ENCODE measurements around the gene CEP131.

The CEP131 gene

DNA sequence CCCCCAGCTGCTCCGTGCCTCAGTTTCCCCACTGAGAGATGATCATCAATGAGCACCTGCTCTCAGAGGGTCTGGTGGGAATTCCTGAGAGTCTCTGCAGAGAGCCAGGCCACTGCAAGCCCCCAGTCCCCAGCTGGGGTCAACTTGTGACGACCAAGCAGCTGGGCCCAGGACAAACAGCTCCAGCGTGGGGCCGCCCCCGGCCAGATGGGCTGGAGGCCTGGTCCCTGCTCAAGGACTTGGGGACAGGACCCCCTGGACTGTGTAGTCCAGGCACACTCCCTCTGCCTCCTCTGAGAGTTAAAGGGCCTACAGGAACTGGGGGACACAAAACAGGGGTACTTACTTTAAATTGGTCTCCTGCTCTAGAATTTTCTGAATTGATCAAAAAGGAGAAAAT lies 40.2 kb downstream of the CEP131 start:
- no peak overlapping the region for H3K4me2 ChIP-seq (ENCODE audit: low read length)
- no peaks in the 10 kb centered on the region for H3K27me3 ChIP-seq (ENCODE audit: control insufficient read depth, insufficient read depth, low read length)
- TF ChIP-seq, protein P1, sequence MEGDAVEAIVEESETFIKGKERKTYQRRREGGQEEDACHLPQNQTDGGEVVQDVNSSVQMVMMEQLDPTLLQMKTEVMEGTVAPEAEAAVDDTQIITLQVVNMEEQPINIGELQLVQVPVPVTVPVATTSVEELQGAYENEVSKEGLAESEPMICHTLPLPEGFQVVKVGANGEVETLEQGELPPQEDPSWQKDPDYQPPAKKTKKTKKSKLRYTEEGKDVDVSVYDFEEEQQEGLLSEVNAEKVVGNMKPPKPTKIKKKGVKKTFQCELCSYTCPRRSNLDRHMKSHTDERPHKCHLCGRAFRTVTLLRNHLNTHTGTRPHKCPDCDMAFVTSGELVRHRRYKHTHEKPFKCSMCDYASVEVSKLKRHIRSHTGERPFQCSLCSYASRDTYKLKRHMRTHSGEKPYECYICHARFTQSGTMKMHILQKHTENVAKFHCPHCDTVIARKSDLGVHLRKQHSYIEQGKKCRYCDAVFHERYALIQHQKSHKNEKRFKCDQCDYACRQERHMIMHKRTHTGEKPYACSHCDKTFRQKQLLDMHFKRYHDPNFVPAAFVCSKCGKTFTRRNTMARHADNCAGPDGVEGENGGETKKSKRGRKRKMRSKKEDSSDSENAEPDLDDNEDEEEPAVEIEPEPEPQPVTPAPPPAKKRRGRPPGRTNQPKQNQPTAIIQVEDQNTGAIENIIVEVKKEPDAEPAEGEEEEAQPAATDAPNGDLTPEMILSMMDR (IDR thresholded peaks at IDR 0.05) = no peak

DNA sequence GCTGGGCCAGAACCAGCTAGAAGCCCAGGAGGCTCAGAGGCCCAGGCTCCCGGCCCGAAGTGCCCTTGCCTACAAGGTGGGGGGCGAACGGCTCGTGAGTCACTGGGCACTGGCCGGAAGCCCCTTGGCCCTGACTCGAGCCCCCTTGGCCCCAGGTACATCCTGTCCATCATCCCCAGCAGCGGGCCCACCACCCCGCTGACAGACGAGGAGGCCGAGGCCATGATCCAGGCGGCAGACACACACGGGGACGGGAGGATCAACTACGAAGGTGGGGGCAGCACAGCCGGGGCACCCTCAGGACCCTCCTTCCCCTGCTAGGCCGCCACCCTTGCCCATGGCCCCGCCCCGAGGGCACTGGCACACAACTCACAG lies 41.0 kb downstream of the CEP131 start:
- no peak overlapping the region for H3K27ac ChIP-seq
- no peaks in the 10 kb centered on the region for H3K36me3 ChIP-seq (ENCODE audit: control insufficient read depth, insufficient read depth, low read length)
- H3K4me2 ChIP-seq (ENCODE audit: low read length) = no peak overlapping the region
- H3K9me3 ChIP-seq (ENCODE audit: control insufficient read depth, low read length) = no peaks in the 10 kb centered on the region
- H3K79me2 ChIP-seq = no peaks in the 10 kb centered on the region
- H3K27me3 ChIP-seq (ENCODE audit: control insufficient read depth, insufficient read depth, low read length) = no peaks in the 10 kb centered on the region
- no peak overlapping the region for H3K4me3 ChIP-seq (ENCODE audit: low read depth, low read length)
- H3K9ac ChIP-seq = no peak overlapping the region
- TF ChIP-seq, protein P1 (IDR thresholded peaks at IDR 0.05) = no peak
- H2AFZ ChIP-seq = no peak overlapping the region
- no peaks in the 10 kb centered on the region for H3K4me1 ChIP-seq

More for the DNA sequence above, 40.2 kb downstream of the CEP131 start:
- Histone ChIP-seq H3K4me3 (ENCODE audit: low read depth, low read length) (no peak overlapping the region), H3K9ac (no peak overlapping the region), H2AFZ (no peak overlapping the region), H3K9me3 (ENCODE audit: control insufficient read depth, low read length) (no peaks in the 10 kb centered on the region), H3K4me1 (no peaks in the 10 kb centered on the region), H3K36me3 (ENCODE audit: control insufficient read depth, insufficient read depth, low read length) (no peaks in the 10 kb centered on the region), H3K27ac (no peak overlapping the region), H3K79me2 (no peaks in the 10 kb centered on the region)

DNA sequence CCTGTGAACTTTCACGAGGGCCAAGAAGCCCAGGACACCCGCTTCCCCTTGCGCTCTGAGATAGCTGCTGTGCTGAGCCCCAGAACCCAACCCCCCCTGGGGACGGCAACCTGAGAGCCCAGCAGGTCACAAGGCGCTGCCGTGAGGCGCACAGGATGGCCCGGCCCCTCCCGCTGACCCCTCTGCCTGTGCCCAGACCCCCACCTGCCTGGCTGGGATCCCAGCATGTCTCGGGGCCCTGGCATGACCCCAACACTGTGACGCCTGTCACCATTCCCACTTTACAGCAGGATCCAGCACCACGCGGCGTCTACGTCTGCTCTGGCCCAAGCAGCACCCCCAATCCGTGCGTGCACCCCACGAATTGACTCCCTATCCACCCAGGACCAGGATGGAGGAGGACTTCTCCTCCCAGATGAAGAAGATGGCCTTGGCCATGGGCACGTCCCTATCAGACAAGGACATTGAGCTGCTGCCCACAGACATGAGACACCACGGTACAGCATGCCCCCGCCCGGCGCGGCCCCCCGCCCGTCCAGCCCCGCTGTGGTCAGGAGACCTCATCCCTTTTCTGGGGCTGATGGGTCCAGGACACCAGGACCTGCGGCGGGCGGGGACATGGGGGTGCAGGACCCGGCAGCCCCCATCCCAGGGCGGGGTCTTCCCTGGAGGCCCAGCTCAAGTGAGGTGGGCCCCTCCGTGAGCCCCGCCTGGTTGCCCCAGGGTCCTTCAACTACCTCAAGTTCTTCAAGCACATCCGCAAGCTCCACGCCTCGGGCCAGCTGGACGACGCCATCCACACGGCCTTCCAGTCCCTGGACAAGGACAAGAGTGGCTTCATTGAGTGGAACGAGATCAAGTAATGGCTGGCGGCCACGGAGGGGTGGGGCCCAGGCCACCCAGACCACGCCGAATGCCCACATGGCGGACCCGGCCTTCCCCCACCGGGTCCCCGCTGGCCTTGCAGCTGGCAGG lies 41.6 kb downstream of the CEP131 start:
- H3K4me3 ChIP-seq (ENCODE audit: low read depth, low read length) = no peak overlapping the region
- no peaks in the 10 kb centered on the region for H3K4me1 ChIP-seq
- H3K79me2 ChIP-seq = no peaks in the 10 kb centered on the region
- no peaks in the 10 kb centered on the region for H3K27me3 ChIP-seq (ENCODE audit: control insufficient read depth, insufficient read depth, low read length)
- no peaks in the 10 kb centered on the region for H3K36me3 ChIP-seq (ENCODE audit: control insufficient read depth, insufficient read depth, low read length)
- no peak overlapping the region for H3K27ac ChIP-seq
- H3K9me3 ChIP-seq (ENCODE audit: control insufficient read depth, low read length) = no peaks in the 10 kb centered on the region
- TF ChIP-seq, protein P1 (IDR thresholded peaks at IDR 0.05) = no peak
- no peak overlapping the region for H3K9ac ChIP-seq
- H3K4me2 ChIP-seq (ENCODE audit: low read length) = no peak overlapping the region
- H2AFZ ChIP-seq = no peak overlapping the region

DNA sequence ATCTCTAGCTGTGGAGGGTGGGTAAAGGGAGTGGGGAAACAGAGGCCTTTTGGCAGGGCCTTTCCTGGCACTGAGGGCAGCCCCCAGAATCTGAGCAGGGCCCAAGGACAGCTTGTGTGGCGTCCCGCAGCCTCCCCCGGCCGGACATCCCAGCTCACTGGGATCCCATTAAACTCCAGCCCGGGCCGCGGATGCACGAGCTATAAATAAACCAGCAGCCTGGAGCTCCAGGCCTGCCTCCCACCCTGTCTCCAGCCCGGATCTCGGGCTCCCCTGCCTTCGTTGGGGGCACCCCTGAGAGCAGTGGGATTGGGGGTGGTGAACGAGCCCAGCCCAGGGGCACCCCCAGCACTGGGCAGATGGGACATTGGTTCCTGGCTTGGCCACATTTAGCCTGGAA lies 42.9 kb downstream of the CEP131 start:
- no peaks in the 10 kb centered on the region for H3K36me3 ChIP-seq (ENCODE audit: control insufficient read depth, insufficient read depth, low read length)
- no peak overlapping the region for H2AFZ ChIP-seq
- H3K27ac ChIP-seq = no peak overlapping the region
- H3K4me2 ChIP-seq (ENCODE audit: low read length) = no peak overlapping the region
- no peak overlapping the region for H3K4me3 ChIP-seq (ENCODE audit: low read depth, low read length)
- no peak overlapping the region for H3K9ac ChIP-seq
- no peaks in the 10 kb centered on the region for H3K79me2 ChIP-seq
- H3K9me3 ChIP-seq (ENCODE audit: control insufficient read depth, low read length) = no peaks in the 10 kb centered on the region
- no peaks in the 10 kb centered on the region for H3K4me1 ChIP-seq
- TF ChIP-seq, protein P1 (IDR thresholded peaks at IDR 0.05) = no peak
- H3K27me3 ChIP-seq (ENCODE audit: control insufficient read depth, insufficient read depth, low read length) = no peaks in the 10 kb centered on the region

DNA sequence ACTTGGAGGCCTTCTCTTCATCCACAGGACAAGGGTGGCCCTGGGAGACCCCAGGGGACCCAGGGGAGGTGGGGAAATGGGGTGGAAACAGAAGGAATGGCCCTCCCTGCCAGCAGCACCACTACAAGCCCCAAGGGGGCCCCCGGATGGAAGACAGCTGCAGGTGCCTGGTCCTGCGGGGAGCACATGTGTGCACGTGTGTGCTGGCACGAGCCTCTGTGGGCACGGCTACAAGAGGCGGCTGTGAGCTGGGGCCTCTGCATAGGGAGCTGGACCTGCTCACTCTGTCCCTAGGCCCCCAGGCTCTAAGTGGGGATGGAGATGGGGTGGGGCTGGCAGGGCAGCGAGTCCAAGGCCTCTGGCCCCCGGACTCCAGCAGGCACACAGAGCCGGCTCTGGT lies 43.5 kb downstream of the CEP131 start:
- H2AFZ ChIP-seq = no peak overlapping the region
- no peaks in the 10 kb centered on the region for H3K36me3 ChIP-seq (ENCODE audit: control insufficient read depth, insufficient read depth, low read length)
- no peak overlapping the region for H3K9ac ChIP-seq
- H3K4me2 ChIP-seq (ENCODE audit: low read length) = no peak overlapping the region
- no peak overlapping the region for H3K4me3 ChIP-seq (ENCODE audit: low read depth, low read length)
- no peaks in the 10 kb centered on the region for H3K9me3 ChIP-seq (ENCODE audit: control insufficient read depth, low read length)
- H3K79me2 ChIP-seq = no peaks in the 10 kb centered on the region
- H3K27ac ChIP-seq = no peak overlapping the region
- no peaks in the 10 kb centered on the region for H3K4me1 ChIP-seq
- TF ChIP-seq, protein P1 (IDR thresholded peaks at IDR 0.05) = no peak
- H3K27me3 ChIP-seq (ENCODE audit: control insufficient read depth, insufficient read depth, low read length) = no peaks in the 10 kb centered on the region

Data from parathyroid adenoma (tissue), 2 donors.